GM12878 (cell line): ENCODE results near the gene UGT1A7. TPM values are rescaled to one million over a fixed set of nuclear protein-coding genes. Genes with fewer than 3 reads are reported as not detected.

Source experiments
- ATAC-seq: fragments of 200-7000 bp; cut with Tn5 transposase; 3 replicates; pipeline ENCODE4 v1.9.1; 2020; ENCODE audit warnings: mild to moderate bottlenecking, moderate library complexity
- BruUV-seq: library from RNA; stranded (reverse); fragments of 400-500 nt; replicated peaks from 2 replicates; lab custom pipeline; 2021; lab: Mats Ljungman, UMichigan
- CTCF ChIA-PET: fragments of 300-600 bp; sonication (Branson Sonifier 250); formaldehyde crosslinking; extraction: SDS; loops from one replicate; lab custom pipeline; 2021; ENCODE audit warnings: inconsistent platforms; lab: Yijun Ruan, JAX
- POLR2A ChIA-PET: fragments of 350-600 bp; formaldehyde crosslinking; extraction: SDS; loops from one replicate; lab custom pipeline; 2021; ENCODE audit warnings: inconsistent platforms; lab: Charles Lee
- RAD21 ChIA-PET: fragments of 300-600 bp; sonication (Branson Sonifier 250); formaldehyde crosslinking; loops from one replicate; lab custom pipeline; 2023; ENCODE audit warnings: antibody characterized with exemption; ENCODE audit not compliant: unreplicated experiment; lab: Charles Lee
- SMC1A ChIA-PET: fragments of 300-600 bp; sonication (Branson Sonifier 250); formaldehyde crosslinking; loops from one replicate; lab custom pipeline; 2023; ENCODE audit not compliant: unreplicated experiment, uncharacterized antibody; lab: Charles Lee
- DNase-seq: peaks from one replicate; pipeline ENCODE4 v3.0.0-alpha.2; 2011; ENCODE audit warnings: low read depth, low spot score
- FAIRE-seq: peaks from 3 replicates; lab custom pipeline; 2011; peaks lifted over from hg19 to GRCh38; lab: Jason Lieb, UNC
- H2AFZ ChIP-seq: 2 replicates; pipeline ENCODE4 v1.6.0; 2011; ENCODE audit warnings: low read depth, low read length, control low read depth; ENCODE audit not compliant: control insufficient read depth
- H3K27ac ChIP-seq: 2 replicates; pipeline ENCODE4 v1.5.1; 2011; ENCODE audit warnings: control low read depth; ENCODE audit not compliant: control insufficient read depth, insufficient read depth
- H3K27me3 ChIP-seq, 2 experiments: replicated peaks in 1 of 2; 2 replicates each; pipeline versions ENCODE4 v1.6.0 to v1.6.1; 2011; ENCODE audit warnings: low read length in 1 of 2; ENCODE audit not compliant: control insufficient read depth in 2 of 2, insufficient read depth in 2 of 2
- H3K36me3 ChIP-seq, 2 experiments: 2 replicates each; pipeline ENCODE4 v1.5.1; 2011; ENCODE audit warnings: low read length in 1 of 2; ENCODE audit not compliant: control insufficient read depth in 2 of 2, insufficient read depth in 2 of 2
- H3K4me1 ChIP-seq: 2 replicates; pipeline ENCODE4 v1.6.1; 2011; ENCODE audit warnings: mild to moderate bottlenecking, low read length, moderate library complexity, mixed read lengths; ENCODE audit not compliant: control insufficient read depth, insufficient read depth
- H3K4me2 ChIP-seq: 2 replicates; pipeline ENCODE4 v1.6.0; 2011; ENCODE audit warnings: control low read depth; ENCODE audit not compliant: control insufficient read depth, insufficient read depth
- H3K4me3 ChIP-seq: fragments of 200-600 bp; sonication (generic); 2 replicates; pipeline ENCODE4 v1.5.1; 2016
- H3K79me2 ChIP-seq: 2 replicates; pipeline ENCODE4 v1.6.0; 2011; ENCODE audit warnings: low read length; ENCODE audit not compliant: control insufficient read depth, insufficient read depth
- H3K9ac ChIP-seq: 2 replicates; pipeline ENCODE4 v1.8.0; 2011; ENCODE audit warnings: low read length, control low read depth, mixed read lengths; ENCODE audit not compliant: control insufficient read depth, insufficient read depth
- H3K9me3 ChIP-seq: replicated peaks from 3 replicates; pipeline ENCODE4 v1.5.1; 2011; ENCODE audit warnings: mild to moderate bottlenecking, low read length; ENCODE audit not compliant: control insufficient read depth, insufficient read depth
- H4K20me1 ChIP-seq: 2 replicates; pipeline ENCODE4 v1.6.0; 2011; ENCODE audit not compliant: control insufficient read depth, insufficient read depth
- BMI1 ChIP-seq: fragments of 450-650 bp; IDR thresholded peaks from 2 replicates; pipeline ENCODE4 v1.6.1; 2016; ENCODE audit warnings: mild to moderate bottlenecking, moderate library complexity, borderline replicate concordance
- CBX3 ChIP-seq: fragments of 200-600 bp; sonication (generic); IDR thresholded peaks from 2 replicates; pipeline ENCODE4 v1.6.1; 2016; ENCODE audit warnings: low read depth, borderline replicate concordance
- EP300 ChIP-seq, 2 experiments: fragments of 150-350 bp in 1 of 2; IDR thresholded peaks; 2 replicates each; pipeline ENCODE4 v1.6.1; 2011 to 2012; ENCODE audit warnings: low read depth in 2 of 2, low read length in 2 of 2, borderline replicate concordance in 1 of 2, improper control_type of control experiment in 1 of 2, inconsistent platforms in 1 of 2; ENCODE audit not compliant: control insufficient read depth in 1 of 2
- MEF2A ChIP-seq: IDR thresholded peaks from 2 replicates; pipeline ENCODE4 v1.6.1; 2011; ENCODE audit warnings: low read depth, mild to moderate bottlenecking, low read length, moderate library complexity; ENCODE audit not compliant: insufficient read depth
- NBN ChIP-seq: fragments of 450-650 bp; IDR thresholded peaks from 2 replicates; pipeline ENCODE4 v1.6.1; 2016
- RELB ChIP-seq: fragments of 450-650 bp; IDR thresholded peaks from 2 replicates; pipeline ENCODE4 v1.6.1; 2017; ENCODE audit warnings: low read depth, mild to moderate bottlenecking, moderate library complexity
- RFX5 ChIP-seq: IDR thresholded peaks from 2 replicates; pipeline ENCODE4 v1.6.1; 2011; ENCODE audit warnings: low read depth, low read length, improper control_type of control experiment
- TCF3 ChIP-seq: IDR thresholded peaks from 2 replicates; pipeline ENCODE4 v1.6.1; 2012; ENCODE audit warnings: low read depth, mild to moderate bottlenecking, low read length, borderline replicate concordance; ENCODE audit not compliant: insufficient read depth
- ZNF274 ChIP-seq: IDR thresholded peaks from one replicate; pipeline ENCODE4 v1.8.0; 2011; ENCODE audit not compliant: insufficient read length, insufficient read depth
- WGBS: methylation state at CpG from one replicate; pipeline ENCODE4 v1.1.6; 2016; ENCODE audit warnings: low lambda C conversion rate; ENCODE audit not compliant: insufficient replicate concordance, insufficient coverage; ENCODE audit errors: missing lambda C conversion rate; 5-methylcytosine and 5-hydroxymethylcytosine counted together
- in situ Hi-C: fragments of 300-500 bp; cut with MboI; formaldehyde crosslinking; loops from 9 replicates; pipeline ENCODE4 v1.14.3; 2018; ENCODE audit warnings: mixed read lengths
- intact Hi-C: fragments of 100-400 bp; cut with micrococcal nuclease; formaldehyde crosslinking; loops from one replicate; pipeline ENCODE4 v1.14.2; 2022; ENCODE audit not compliant: unreplicated experiment
- polyA plus RNA-seq, 11 experiments: library from polyadenylated mRNA; depleted of rRNA in 4 of 11; unstranded in 6 of 11; stranded (reverse) in 5 of 11; fragments of >200 nt; fragmentation: Nextera tagmentation in 4 of 11; fragmentation: Illumina TruSeq in 1 of 11; extraction: Ambion mirVana in 4 of 11; extraction: Trizol in 1 of 11; gene quantifications; 1 replicate in 1 of 11; 2 replicates in 10 of 11; pipeline versions ENCODE4 v1.2.1 to v1.2.3, GENCODE V29; 2011 to 2016; ENCODE audit warnings: inconsistent platforms in 2 of 11, missing spikeins in 2 of 11, low read depth in 1 of 11
- total RNA-seq, 4 experiments: library from RNA; depleted of rRNA in 3 of 4; stranded (reverse); fragments of >200 nt in 3 of 4; fragmentation: Illumina TruSeq in 1 of 4; extraction: Trizol in 1 of 4; gene quantifications; 2 replicates each; pipeline versions ENCODE4 v1.2.1 to v1.2.3, GENCODE V29; 2013 to 2021
- TF ChIP-seq, protein P1 (sequence below): fragments of 450-650 bp; IDR thresholded peaks from 2 replicates; pipeline ENCODE4 v1.6.1; 2014; ENCODE audit warnings: mild to moderate bottlenecking

The UGT1A7 gene
- total and polyA plus RNA-seq, 10 of the 15 experiments (the other 5 are each of a cell fraction or from before 2014, with no cell fraction given) = not detected

DNA sequence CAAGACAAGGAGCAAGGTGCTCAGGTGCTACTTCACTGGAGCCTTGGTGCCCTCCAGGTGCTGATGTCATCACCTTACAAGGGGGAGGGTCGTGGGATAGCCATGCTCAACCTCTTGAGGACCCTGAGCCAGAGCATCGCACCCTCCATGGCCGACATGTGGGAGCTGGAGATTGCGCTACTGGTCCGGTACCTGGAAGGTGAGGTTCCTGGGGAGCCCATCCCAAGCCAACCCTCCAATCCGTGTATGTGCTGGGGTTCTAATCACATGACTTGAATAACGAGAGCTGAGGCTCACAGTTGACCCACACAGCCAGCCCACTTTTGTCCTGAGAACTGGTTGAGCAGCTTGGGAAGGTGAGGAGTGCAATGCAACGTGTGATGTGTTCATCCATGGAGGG lies 122.3 kb downstream of the UGT1A7 start:
- ChIA-PET CTCF (no interaction called here), SMC1A (no interaction called here), RAD21 (no interaction called here), POLR2A (no interaction called here)
- H3K9ac ChIP-seq = no peak overlapping the region
- no peaks in the 10 kb centered on the region for H4K20me1 ChIP-seq
- no peaks in the 10 kb centered on the region; a peak in 2 of 4 replicates for H3K27me3 ChIP-seq
- no peak overlapping the region for H3K27ac ChIP-seq
- BruUV-seq = no TSS peak
- intact Hi-C loops = no loop called here
- H3K4me3 ChIP-seq = no peak overlapping the region
- no peak for DNase-seq
- in situ Hi-C loops = no loop called here
- H3K36me3 ChIP-seq = no peaks in the 10 kb centered on the region
- no peak for FAIRE-seq
- no peaks in the 10 kb centered on the region for H3K9me3 ChIP-seq
- no peaks in the 10 kb centered on the region for H3K79me2 ChIP-seq
- no peak for ATAC-seq
- no peak for TF ChIP-seq EP300 (IDR thresholded peaks at IDR 0.05; ENCODE audit: borderline replicate concordance in 1 of 2, control insufficient read depth in 1 of 2, low read depth in 2 of 2, low read length in 2 of 2)
- no peak for TF ChIP-seq TCF3
- TF ChIP-seq ZNF274 = no peak
- TF ChIP-seq CBX3 = no peak
- no peak for TF ChIP-seq NBN
- TF ChIP-seq RELB = no peak
- TF ChIP-seq MEF2A = no peak
- no peak for TF ChIP-seq BMI1
- no peak for TF ChIP-seq RFX5
- TF ChIP-seq, protein P1, sequence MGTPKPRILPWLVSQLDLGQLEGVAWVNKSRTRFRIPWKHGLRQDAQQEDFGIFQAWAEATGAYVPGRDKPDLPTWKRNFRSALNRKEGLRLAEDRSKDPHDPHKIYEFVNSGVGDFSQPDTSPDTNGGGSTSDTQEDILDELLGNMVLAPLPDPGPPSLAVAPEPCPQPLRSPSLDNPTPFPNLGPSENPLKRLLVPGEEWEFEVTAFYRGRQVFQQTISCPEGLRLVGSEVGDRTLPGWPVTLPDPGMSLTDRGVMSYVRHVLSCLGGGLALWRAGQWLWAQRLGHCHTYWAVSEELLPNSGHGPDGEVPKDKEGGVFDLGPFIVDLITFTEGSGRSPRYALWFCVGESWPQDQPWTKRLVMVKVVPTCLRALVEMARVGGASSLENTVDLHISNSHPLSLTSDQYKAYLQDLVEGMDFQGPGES = no peak
- no peaks in the 10 kb centered on the region for H3K4me1 ChIP-seq
- WGBS = 49% methylated on average over 8 of the region's 8 CpGs
- no peak overlapping the region for H3K4me2 ChIP-seq
- H2AFZ ChIP-seq = no peak overlapping the region
